CD14-positive monocyte (primary cell): Measurements from ENCODE around the gene C2CD5. TPM values are rescaled to one million over a fixed set of nuclear protein-coding genes. Genes with fewer than 3 reads are reported as not detected.

Source experiments
- DNase-seq, 3 donors: peaks; one replicate each; pipeline ENCODE4 v3.0.0-alpha.2; 2011 to 2022
- H2AFZ ChIP-seq: 2 replicates; pipeline ENCODE4 v1.6.0; 2012; ENCODE audit warnings: mild to moderate bottlenecking, low read depth, low read length, inconsistent platforms; ENCODE audit not compliant: insufficient read depth, poor library complexity, severe bottlenecking
- H3K27ac ChIP-seq, 2 donors: 1 replicate in 1 of 2; 2 replicates in 1 of 2; pipeline ENCODE4 v1.5.1; 2012 to 2013; ENCODE audit warnings: low read length in 2 of 2, control low read depth in 1 of 2, inconsistent platforms in 1 of 2, low read depth in 1 of 2, mild to moderate bottlenecking in 1 of 2
- H3K27me3 ChIP-seq, 2 donors: one replicate each; pipeline versions ENCODE4 v1.6.0 to v1.6.1; 2011 to 2013; ENCODE audit warnings: low read length in 2 of 2; ENCODE audit not compliant: control insufficient read depth in 2 of 2, insufficient read depth in 2 of 2
- H3K36me3 ChIP-seq, 2 donors: replicated peaks in 1 of 2; 1 replicate in 1 of 2; 2 replicates in 1 of 2; pipeline versions ENCODE4 v1.5.1 to v1.6.1; 2012 to 2013; ENCODE audit warnings: low read length in 2 of 2, control low read depth in 1 of 2, inconsistent platforms in 1 of 2, mild to moderate bottlenecking in 1 of 2; ENCODE audit not compliant: insufficient read depth in 2 of 2, control insufficient read depth in 1 of 2
- H3K4me1 ChIP-seq, 2 donors: 1 replicate in 1 of 2; 2 replicates in 1 of 2; pipeline versions ENCODE4 v1.5.1 to v1.6.1; 2012 to 2013; ENCODE audit warnings: low read length in 2 of 2, control low read depth in 1 of 2, inconsistent platforms in 1 of 2, mild to moderate bottlenecking in 1 of 2, moderate library complexity in 1 of 2; ENCODE audit not compliant: insufficient read depth in 2 of 2, control insufficient read depth in 1 of 2
- H3K4me2 ChIP-seq: replicated peaks from 2 replicates; pipeline ENCODE3; 2012; ENCODE audit warnings: low read length, moderate library complexity, mild to moderate bottlenecking; ENCODE audit not compliant: poor library complexity, severe bottlenecking; ENCODE audit errors: extremely low read depth
- H3K4me3 ChIP-seq, 3 experiments: fragments of 200-600 bp in 1 of 3; sonication (generic) in 1 of 3; replicated peaks in 1 of 3; 1 replicate in 2 of 3; 2 replicates in 1 of 3; pipeline ENCODE4 v1.5.1; 2011 to 2013; ENCODE audit warnings: low read length in 3 of 3, mild to moderate bottlenecking in 3 of 3, control low read depth in 2 of 3, low read depth in 2 of 3, inconsistent platforms in 1 of 3, moderate library complexity in 1 of 3
- H3K79me2 ChIP-seq: 2 replicates; pipeline ENCODE4 v1.6.0; 2012; ENCODE audit warnings: mild to moderate bottlenecking, control low read depth, inconsistent platforms, low read length, moderate library complexity; ENCODE audit not compliant: insufficient read depth
- H3K9ac ChIP-seq: 2 replicates; pipeline ENCODE4 v1.6.0; 2017; ENCODE audit warnings: low read length, mild to moderate bottlenecking; ENCODE audit not compliant: insufficient read depth, poor library complexity, severe bottlenecking
- H3K9me3 ChIP-seq, 2 donors: replicated peaks in 1 of 2; 1 replicate in 1 of 2; 2 replicates in 1 of 2; pipeline versions ENCODE4 v1.5.1 to v1.6.1; 2012 to 2013; ENCODE audit warnings: low read length in 2 of 2, control low read depth in 1 of 2; ENCODE audit not compliant: control insufficient read depth in 1 of 2, insufficient read depth in 1 of 2
- H4K20me1 ChIP-seq: 2 replicates; pipeline ENCODE4 v1.6.0; 2012; ENCODE audit warnings: mild to moderate bottlenecking, low read length, control low read depth, moderate library complexity; ENCODE audit not compliant: insufficient read depth
- H3K27ac Mint-ChIP-seq, 7 donors: one replicate each; pipeline ENCODE4 v1.8.0; 2020; ENCODE audit warnings: mild to moderate bottlenecking in 7 of 7, mixed read lengths in 7 of 7, moderate library complexity in 6 of 7, inconsistent platforms in 2 of 7
- H3K27me3 Mint-ChIP-seq, 3 donors: one replicate each; pipeline ENCODE4 v1.8.0; 2021 to 2022; ENCODE audit warnings: low read depth in 3 of 3, mild to moderate bottlenecking in 3 of 3, mixed read lengths in 3 of 3, moderate library complexity in 3 of 3, inconsistent platforms in 1 of 3
- H3K36me3 Mint-ChIP-seq, 2 donors: one replicate each; pipeline ENCODE4 v1.8.0; 2020; ENCODE audit warnings: mixed read lengths in 2 of 2, inconsistent platforms in 1 of 2, mild to moderate bottlenecking in 1 of 2
- H3K4me1 Mint-ChIP-seq: one replicate; pipeline ENCODE4 v1.8.0; 2020; ENCODE audit warnings: mild to moderate bottlenecking, mixed read lengths
- H3K4me3 Mint-ChIP-seq, 2 donors: one replicate each; pipeline ENCODE4 v1.8.0; 2020; ENCODE audit warnings: mild to moderate bottlenecking in 2 of 2, mixed read lengths in 2 of 2, moderate library complexity in 1 of 2
- H3K9me3 Mint-ChIP-seq, 7 donors: one replicate each; pipeline ENCODE4 v1.8.0; 2020 to 2022; ENCODE audit warnings: mixed read lengths in 7 of 7, mild to moderate bottlenecking in 6 of 7, moderate library complexity in 6 of 7, inconsistent platforms in 2 of 7
- CTCF ChIP-seq: fragments of 200-600 bp; IDR thresholded peaks from one replicate; pipeline ENCODE4 v1.8.0; 2022; ENCODE audit warnings: antibody characterized with exemption, mild to moderate bottlenecking
- WGBS: methylation state at CpG from one replicate; pipeline ENCODE4 v1.1.5; 2013; ENCODE audit warnings: missing lambda C conversion rate; ENCODE audit not compliant: insufficient coverage; 5-methylcytosine and 5-hydroxymethylcytosine counted together
- intact Hi-C, 2 donors: fragments of 100-400 bp; cut with micrococcal nuclease; formaldehyde crosslinking; loops; one replicate each; pipeline versions ENCODE4 v1.15.0 to v1.15.1; 2023
- polyA plus RNA-seq, 3 donors: library from polyadenylated mRNA; depleted of rRNA in 1 of 3; unstranded in 2 of 3; stranded (reverse) in 1 of 3; fragments of 300-500 nt in 2 of 3; fragments of >200 nt in 1 of 3; fragmentation: Illumina TruSeq in 2 of 3; gene quantifications; 1 replicate in 2 of 3; 2 replicates in 1 of 3; pipeline ENCODE4 v1.2.3, GENCODE V29; 2012 to 2021

C2CD5 gene
- polyA plus RNA-seq, 3 donors = 13.0 to 22.8 (median 13.6) TPM

DNA sequence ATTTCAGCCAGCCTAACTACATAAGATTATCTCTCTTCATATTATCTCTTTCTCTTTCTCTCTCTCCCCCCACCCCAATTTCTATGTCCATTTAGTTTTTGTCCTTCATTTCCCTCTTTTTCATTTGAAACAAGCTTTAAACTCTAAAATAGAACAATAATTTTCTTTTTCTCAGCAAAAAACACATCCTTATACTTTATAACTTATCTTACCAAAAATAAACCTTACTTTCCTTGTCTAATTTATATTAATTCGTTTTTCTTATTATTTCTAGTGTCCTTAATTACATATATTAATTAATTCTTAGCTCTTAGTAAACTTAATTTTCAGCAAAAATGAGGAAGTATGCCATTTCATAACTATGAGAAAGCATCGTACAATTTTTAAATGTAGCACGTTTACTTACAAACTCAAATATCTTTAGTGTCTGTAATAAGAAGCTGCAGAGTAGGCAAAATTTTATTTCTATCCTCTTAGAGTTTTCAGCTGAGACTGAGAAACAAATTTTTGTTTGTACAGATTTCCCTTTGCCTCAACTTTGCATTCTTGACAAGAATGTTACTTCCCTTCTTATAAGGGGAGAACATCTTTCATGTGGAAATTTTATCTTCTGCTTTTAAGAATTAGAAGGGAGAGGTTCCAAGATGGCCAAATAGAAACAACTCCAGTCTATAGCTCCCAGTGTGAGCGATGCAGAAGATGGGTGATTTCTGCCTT, 144.7 kb downstream of the C2CD5 start:
- H3K27ac ChIP-seq = peak overlapping the region; percentile 41 to 65
- H4K20me1 ChIP-seq = no peaks in the 10 kb centered on the region
- no peaks in the 10 kb centered on the region for H3K27me3 Mint-ChIP-seq
- peaks cover 14 to 25% (median 18%) of the 10 kb centered on the region in 7 donors for H3K9me3 Mint-ChIP-seq
- intact Hi-C loops = no loop called here
- H2AFZ ChIP-seq = peak overlapping the region; percentile 50
- H3K36me3 ChIP-seq = no peaks in the 10 kb centered on the region
- H3K27ac Mint-ChIP-seq = peak overlapping the region in 5 of 7 donors; percentile 41 to 78 (median 58)
- peak in 2 of 3 donors; percentile 6 to 23 for DNase-seq
- peaks cover 28% of the 10 kb centered on the region for H3K4me1 Mint-ChIP-seq
- H3K27me3 ChIP-seq = no peaks in the 10 kb centered on the region
- H3K79me2 ChIP-seq = no peaks in the 10 kb centered on the region
- no peak overlapping the region for H3K9ac ChIP-seq
- peak overlapping the region; percentile 51 for H3K4me2 ChIP-seq
- H3K4me3 ChIP-seq = peak overlapping the region; percentile 15 to 53 (median 45)
- H3K4me1 ChIP-seq = peaks cover 18 to 29% of the 10 kb centered on the region in 2 donors
- TF ChIP-seq CTCF = no peak
- peaks cover 9 to 10% of the 10 kb centered on the region in 2 donors for H3K9me3 ChIP-seq
- no CpG with 5 or more reads among the region's 4 CpGs for WGBS
- peak overlapping the region in 1 of 2 donors; percentile 62 for H3K4me3 Mint-ChIP-seq
- H3K36me3 Mint-ChIP-seq = peaks cover 3 to 6% of the 10 kb centered on the region in 2 donors

Other genes starting within 250 kb of the C2CD5 start
- not detected for gene ST8SIA1, start 209.8 kb downstream of the C2CD5 start, polyA plus RNA-seq
- gene ETNK1, start 80.6 kb upstream of the C2CD5 start, polyA plus RNA-seq = 10 to 100 TPM; 13.7 to 17.3 (median 16.5) TPM